LNCAP (cell line): Measurements from ENCODE around the gene MYH13.

Experiments
- CTCF ChIP-seq: fragments of 450-650 bp; IDR thresholded peaks from 2 replicates; pipeline ENCODE4 v1.5.1; 2017; ENCODE audit warnings: mild to moderate bottlenecking

The MYH13 gene

GRCh38 chr17:10327640-10328039 is 45.2 kb downstream of the MYH13 start:
- TF ChIP-seq CTCF: peak; percentile 96

GRCh38 chr17:10325031-10325695 is 47.6 kb downstream of the MYH13 start:
- TF ChIP-seq CTCF: no peak

- no peak for TF ChIP-seq CTCF
These were observed 48.8 kb downstream of the MYH13 start for GRCh38 chr17:10323812-10324610.

GRCh38 chr17:10318535-10318934 is 54.3 kb downstream of the MYH13 start:
- no peak for TF ChIP-seq CTCF

- 0 out of 2 replicates have a peak, but pooled peaks have one; percentile 25 for TF ChIP-seq CTCF
These were observed 55.3 kb downstream of the MYH13 start for GRCh38 chr17:10317543-10317834.

GRCh38 chr17:10316801-10317542 is 55.8 kb downstream of the MYH13 start:
- TF ChIP-seq CTCF: peak; percentile 81

GRCh38 chr17:10314329-10314728 is 58.5 kb downstream of the MYH13 start:
- no peak for TF ChIP-seq CTCF
